ENCODE results near the gene PLEKHG5.

DNA sequence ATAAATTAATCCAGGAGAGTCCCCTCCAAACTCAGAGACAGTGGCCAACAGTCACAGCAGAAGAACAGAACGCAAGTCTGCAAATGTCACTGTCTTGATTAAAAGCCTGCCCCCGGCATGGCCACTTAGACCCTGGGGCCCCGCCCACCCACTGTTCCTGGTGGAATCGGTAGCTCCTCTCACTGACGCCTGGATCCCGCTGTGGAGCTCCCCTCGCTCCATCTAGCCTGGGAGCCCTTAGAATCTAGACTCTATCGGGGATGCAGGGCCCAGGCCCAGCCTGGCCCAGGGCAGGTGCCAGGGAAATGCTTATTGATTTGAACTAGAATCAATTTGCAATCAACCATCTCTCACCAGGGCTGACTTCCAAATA is 21.4 kb upstream of the PLEKHG5 start:
- TF ChIP-seq, protein P1, sequence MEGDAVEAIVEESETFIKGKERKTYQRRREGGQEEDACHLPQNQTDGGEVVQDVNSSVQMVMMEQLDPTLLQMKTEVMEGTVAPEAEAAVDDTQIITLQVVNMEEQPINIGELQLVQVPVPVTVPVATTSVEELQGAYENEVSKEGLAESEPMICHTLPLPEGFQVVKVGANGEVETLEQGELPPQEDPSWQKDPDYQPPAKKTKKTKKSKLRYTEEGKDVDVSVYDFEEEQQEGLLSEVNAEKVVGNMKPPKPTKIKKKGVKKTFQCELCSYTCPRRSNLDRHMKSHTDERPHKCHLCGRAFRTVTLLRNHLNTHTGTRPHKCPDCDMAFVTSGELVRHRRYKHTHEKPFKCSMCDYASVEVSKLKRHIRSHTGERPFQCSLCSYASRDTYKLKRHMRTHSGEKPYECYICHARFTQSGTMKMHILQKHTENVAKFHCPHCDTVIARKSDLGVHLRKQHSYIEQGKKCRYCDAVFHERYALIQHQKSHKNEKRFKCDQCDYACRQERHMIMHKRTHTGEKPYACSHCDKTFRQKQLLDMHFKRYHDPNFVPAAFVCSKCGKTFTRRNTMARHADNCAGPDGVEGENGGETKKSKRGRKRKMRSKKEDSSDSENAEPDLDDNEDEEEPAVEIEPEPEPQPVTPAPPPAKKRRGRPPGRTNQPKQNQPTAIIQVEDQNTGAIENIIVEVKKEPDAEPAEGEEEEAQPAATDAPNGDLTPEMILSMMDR (IDR thresholded peaks at IDR 0.05) = no peak
- no peak for TF ChIP-seq EZH2 (IDR thresholded peaks at IDR 0.05; ENCODE audit: borderline replicate concordance, insufficient read depth, low read depth, low read length, poor library complexity, severe bottlenecking)

All from B cell (primary cell).